CD14-positive monocyte (primary cell): Measurements from ENCODE around the gene HAUS7. TPM values are rescaled to one million over a fixed set of nuclear protein-coding genes. Genes with fewer than 3 reads are reported as not detected.

ENCODE experiments used
- DNase-seq, 3 donors: peaks; one replicate each; pipeline ENCODE4 v3.0.0-alpha.2; 2011 to 2022
- H2AFZ ChIP-seq: 2 replicates; pipeline ENCODE4 v1.6.0; 2012; ENCODE audit warnings: mild to moderate bottlenecking, low read depth, low read length, inconsistent platforms; ENCODE audit not compliant: insufficient read depth, poor library complexity, severe bottlenecking
- H3K27ac ChIP-seq, 2 donors: 1 replicate in 1 of 2; 2 replicates in 1 of 2; pipeline ENCODE4 v1.5.1; 2012 to 2013; ENCODE audit warnings: low read length in 2 of 2, control low read depth in 1 of 2, inconsistent platforms in 1 of 2, low read depth in 1 of 2, mild to moderate bottlenecking in 1 of 2
- H3K27me3 ChIP-seq, 2 donors: one replicate each; pipeline versions ENCODE4 v1.6.0 to v1.6.1; 2011 to 2013; ENCODE audit warnings: low read length in 2 of 2; ENCODE audit not compliant: control insufficient read depth in 2 of 2, insufficient read depth in 2 of 2
- H3K36me3 ChIP-seq, 2 donors: replicated peaks in 1 of 2; 1 replicate in 1 of 2; 2 replicates in 1 of 2; pipeline versions ENCODE4 v1.5.1 to v1.6.1; 2012 to 2013; ENCODE audit warnings: low read length in 2 of 2, control low read depth in 1 of 2, inconsistent platforms in 1 of 2, mild to moderate bottlenecking in 1 of 2; ENCODE audit not compliant: insufficient read depth in 2 of 2, control insufficient read depth in 1 of 2
- H3K4me1 ChIP-seq, 2 donors: 1 replicate in 1 of 2; 2 replicates in 1 of 2; pipeline versions ENCODE4 v1.5.1 to v1.6.1; 2012 to 2013; ENCODE audit warnings: low read length in 2 of 2, control low read depth in 1 of 2, inconsistent platforms in 1 of 2, mild to moderate bottlenecking in 1 of 2, moderate library complexity in 1 of 2; ENCODE audit not compliant: insufficient read depth in 2 of 2, control insufficient read depth in 1 of 2
- H3K4me2 ChIP-seq: replicated peaks from 2 replicates; pipeline ENCODE3; 2012; ENCODE audit warnings: low read length, moderate library complexity, mild to moderate bottlenecking; ENCODE audit not compliant: poor library complexity, severe bottlenecking; ENCODE audit errors: extremely low read depth
- H3K4me3 ChIP-seq, 3 experiments: fragments of 200-600 bp in 1 of 3; sonication (generic) in 1 of 3; replicated peaks in 1 of 3; 1 replicate in 2 of 3; 2 replicates in 1 of 3; pipeline ENCODE4 v1.5.1; 2011 to 2013; ENCODE audit warnings: low read length in 3 of 3, mild to moderate bottlenecking in 3 of 3, control low read depth in 2 of 3, low read depth in 2 of 3, inconsistent platforms in 1 of 3, moderate library complexity in 1 of 3
- H3K79me2 ChIP-seq: 2 replicates; pipeline ENCODE4 v1.6.0; 2012; ENCODE audit warnings: mild to moderate bottlenecking, control low read depth, inconsistent platforms, low read length, moderate library complexity; ENCODE audit not compliant: insufficient read depth
- H3K9ac ChIP-seq: 2 replicates; pipeline ENCODE4 v1.6.0; 2017; ENCODE audit warnings: low read length, mild to moderate bottlenecking; ENCODE audit not compliant: insufficient read depth, poor library complexity, severe bottlenecking
- H3K9me3 ChIP-seq, 2 donors: replicated peaks in 1 of 2; 1 replicate in 1 of 2; 2 replicates in 1 of 2; pipeline versions ENCODE4 v1.5.1 to v1.6.1; 2012 to 2013; ENCODE audit warnings: low read length in 2 of 2, control low read depth in 1 of 2; ENCODE audit not compliant: control insufficient read depth in 1 of 2, insufficient read depth in 1 of 2
- H4K20me1 ChIP-seq: 2 replicates; pipeline ENCODE4 v1.6.0; 2012; ENCODE audit warnings: mild to moderate bottlenecking, low read length, control low read depth, moderate library complexity; ENCODE audit not compliant: insufficient read depth
- H3K27ac Mint-ChIP-seq, 7 donors: one replicate each; pipeline ENCODE4 v1.8.0; 2020; ENCODE audit warnings: mild to moderate bottlenecking in 7 of 7, mixed read lengths in 7 of 7, moderate library complexity in 6 of 7, inconsistent platforms in 2 of 7
- H3K27me3 Mint-ChIP-seq, 3 donors: one replicate each; pipeline ENCODE4 v1.8.0; 2021 to 2022; ENCODE audit warnings: low read depth in 3 of 3, mild to moderate bottlenecking in 3 of 3, mixed read lengths in 3 of 3, moderate library complexity in 3 of 3, inconsistent platforms in 1 of 3
- H3K36me3 Mint-ChIP-seq, 2 donors: one replicate each; pipeline ENCODE4 v1.8.0; 2020; ENCODE audit warnings: mixed read lengths in 2 of 2, inconsistent platforms in 1 of 2, mild to moderate bottlenecking in 1 of 2
- H3K4me1 Mint-ChIP-seq: one replicate; pipeline ENCODE4 v1.8.0; 2020; ENCODE audit warnings: mild to moderate bottlenecking, mixed read lengths
- H3K4me3 Mint-ChIP-seq, 2 donors: one replicate each; pipeline ENCODE4 v1.8.0; 2020; ENCODE audit warnings: mild to moderate bottlenecking in 2 of 2, mixed read lengths in 2 of 2, moderate library complexity in 1 of 2
- H3K9me3 Mint-ChIP-seq, 7 donors: one replicate each; pipeline ENCODE4 v1.8.0; 2020 to 2022; ENCODE audit warnings: mixed read lengths in 7 of 7, mild to moderate bottlenecking in 6 of 7, moderate library complexity in 6 of 7, inconsistent platforms in 2 of 7
- WGBS: methylation state at CpG from one replicate; pipeline ENCODE4 v1.1.5; 2013; ENCODE audit warnings: missing lambda C conversion rate; ENCODE audit not compliant: insufficient coverage; 5-methylcytosine and 5-hydroxymethylcytosine counted together
- intact Hi-C, 2 donors: fragments of 100-400 bp; cut with micrococcal nuclease; formaldehyde crosslinking; loops; one replicate each; pipeline versions ENCODE4 v1.15.0 to v1.15.1; 2023
- polyA plus RNA-seq, 3 donors: library from polyadenylated mRNA; depleted of rRNA in 1 of 3; unstranded in 2 of 3; stranded (reverse) in 1 of 3; fragments of 300-500 nt in 2 of 3; fragments of >200 nt in 1 of 3; fragmentation: Illumina TruSeq in 2 of 3; gene quantifications; 1 replicate in 2 of 3; 2 replicates in 1 of 3; pipeline ENCODE4 v1.2.3, GENCODE V29; 2012 to 2021
- TF ChIP-seq, protein P1 (sequence below): fragments of 200-600 bp; IDR thresholded peaks from one replicate; pipeline ENCODE4 v1.8.0; 2022; ENCODE audit warnings: antibody characterized with exemption, mild to moderate bottlenecking

Gene HAUS7
- polyA plus RNA-seq, 3 donors: 23.8 to 37.5 (median 26.7) TPM

DNA sequence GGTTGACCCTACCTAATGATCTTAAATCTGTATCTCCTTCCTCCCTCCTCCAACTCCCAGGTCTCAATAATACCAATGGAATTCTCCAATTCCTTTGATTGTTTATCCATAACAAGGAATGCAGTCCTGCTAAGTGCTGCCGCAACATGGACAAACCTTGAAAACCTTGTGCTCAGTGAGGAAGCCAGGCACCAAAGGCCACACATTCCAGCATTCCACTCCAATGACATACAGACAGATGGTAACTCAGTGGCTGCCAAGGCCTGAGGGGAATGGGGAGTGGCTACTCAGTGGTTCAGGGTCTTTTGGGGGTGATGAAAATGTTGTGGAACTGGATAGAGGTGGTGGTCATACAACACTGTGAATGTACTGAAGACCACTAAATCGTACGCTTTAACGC, 10.4 kb downstream of the HAUS7 start:
- H3K36me3 ChIP-seq: peaks cover 55 to 69% of the 10 kb centered on the region in 2 donors
- no peak overlapping the region for H3K4me2 ChIP-seq
- Mint-ChIP-seq H3K4me3 (no peak overlapping the region), H3K36me3 (peaks cover 38 to 64% of the 10 kb centered on the region in 2 donors), H3K27me3 (peaks cover 0 to 8% (median 0%) of the 10 kb centered on the region in 3 donors), H3K27ac (no peak overlapping the region), H3K9me3 (no peaks in the 10 kb centered on the region), H3K4me1 (no peaks in the 10 kb centered on the region)
- H3K27ac ChIP-seq: no peak overlapping the region
- no peaks in the 10 kb centered on the region for H4K20me1 ChIP-seq
- no peak for DNase-seq
- no peaks in the 10 kb centered on the region for H3K27me3 ChIP-seq
- H3K4me1 ChIP-seq: no peaks in the 10 kb centered on the region
- TF ChIP-seq, protein P1, sequence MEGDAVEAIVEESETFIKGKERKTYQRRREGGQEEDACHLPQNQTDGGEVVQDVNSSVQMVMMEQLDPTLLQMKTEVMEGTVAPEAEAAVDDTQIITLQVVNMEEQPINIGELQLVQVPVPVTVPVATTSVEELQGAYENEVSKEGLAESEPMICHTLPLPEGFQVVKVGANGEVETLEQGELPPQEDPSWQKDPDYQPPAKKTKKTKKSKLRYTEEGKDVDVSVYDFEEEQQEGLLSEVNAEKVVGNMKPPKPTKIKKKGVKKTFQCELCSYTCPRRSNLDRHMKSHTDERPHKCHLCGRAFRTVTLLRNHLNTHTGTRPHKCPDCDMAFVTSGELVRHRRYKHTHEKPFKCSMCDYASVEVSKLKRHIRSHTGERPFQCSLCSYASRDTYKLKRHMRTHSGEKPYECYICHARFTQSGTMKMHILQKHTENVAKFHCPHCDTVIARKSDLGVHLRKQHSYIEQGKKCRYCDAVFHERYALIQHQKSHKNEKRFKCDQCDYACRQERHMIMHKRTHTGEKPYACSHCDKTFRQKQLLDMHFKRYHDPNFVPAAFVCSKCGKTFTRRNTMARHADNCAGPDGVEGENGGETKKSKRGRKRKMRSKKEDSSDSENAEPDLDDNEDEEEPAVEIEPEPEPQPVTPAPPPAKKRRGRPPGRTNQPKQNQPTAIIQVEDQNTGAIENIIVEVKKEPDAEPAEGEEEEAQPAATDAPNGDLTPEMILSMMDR: no peak
- WGBS: no CpG with 5 or more reads among the region's 4 CpGs
- intact Hi-C loops: no loop called here
- no peaks in the 10 kb centered on the region for H3K79me2 ChIP-seq
- no peak overlapping the region for H3K4me3 ChIP-seq
- H3K9me3 ChIP-seq: no peaks in the 10 kb centered on the region
- no peak overlapping the region for H2AFZ ChIP-seq
- no peak overlapping the region for H3K9ac ChIP-seq

DNA sequence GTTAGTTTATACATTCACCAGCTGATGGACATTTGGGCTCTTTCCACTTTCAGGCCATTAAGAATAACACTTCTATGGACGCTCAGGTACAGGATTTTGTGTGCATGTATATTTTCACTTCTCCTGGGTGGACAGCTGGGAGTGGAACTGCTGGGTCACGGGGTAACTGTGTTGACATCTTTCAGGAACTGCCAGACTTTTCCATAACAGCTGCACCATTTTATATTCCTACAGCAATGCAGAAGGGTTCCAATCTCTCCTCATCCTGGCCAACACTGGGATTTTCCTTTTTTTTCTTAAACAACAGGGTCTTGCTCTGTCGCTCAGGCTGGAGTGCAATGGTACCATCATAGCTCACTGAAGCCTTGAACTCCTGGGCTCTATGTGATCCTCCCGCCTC, 11.9 kb downstream of the HAUS7 start:
- WGBS: 100% methylated on average over 1 of the region's 4 CpGs
- Histone ChIP-seq H3K4me1 (no peaks in the 10 kb centered on the region), H3K9me3 (no peaks in the 10 kb centered on the region), H3K79me2 (no peaks in the 10 kb centered on the region), H3K9ac (no peak overlapping the region), H3K27ac (no peak overlapping the region), H2AFZ (no peak overlapping the region), H3K27me3 (no peaks in the 10 kb centered on the region), H4K20me1 (no peaks in the 10 kb centered on the region), H3K4me2 (no peak overlapping the region), H3K36me3 (peaks cover 52 to 66% of the 10 kb centered on the region in 2 donors), H3K4me3 (no peak overlapping the region)
- Mint-ChIP-seq H3K4me1 (no peaks in the 10 kb centered on the region), H3K9me3 (no peaks in the 10 kb centered on the region), H3K27me3 (peaks cover 0 to 8% (median 0%) of the 10 kb centered on the region in 3 donors), H3K27ac (no peak overlapping the region), H3K4me3 (no peak overlapping the region), H3K36me3 (peaks cover 32 to 60% of the 10 kb centered on the region in 2 donors)
- TF ChIP-seq, protein P1: no peak
- no peak for DNase-seq
- intact Hi-C loops: no loop called here
